HepG2 (cell line): Measurements from ENCODE around the gene TMEM131L. TPM values are rescaled to one million over a fixed set of nuclear protein-coding genes. Genes with fewer than 3 reads are reported as not detected.
A peak's percentile ranks its signal among the peaks of the same experiment; 100 is the strongest.

Experiments used
- ATF1 ChIP-seq: IDR thresholded peaks from 2 replicates; pipeline ENCODE4 v1.6.1; 2016; ENCODE audit warnings: mild to moderate bottlenecking, control low read depth
- FOXA3 ChIP-seq: IDR thresholded peaks from 2 replicates; pipeline ENCODE4 v1.6.1; 2016; ENCODE audit warnings: missing genetic modification reagents, missing compliant biosample characterization
- KDM1A ChIP-seq: IDR thresholded peaks from 2 replicates; pipeline ENCODE4 v1.6.1; 2016; ENCODE audit warnings: missing compliant biosample characterization
- MIXL1 ChIP-seq: IDR thresholded peaks from 2 replicates; pipeline ENCODE4 v1.6.1; 2016
- MYNN ChIP-seq: sonication (generic); formaldehyde crosslinking; IDR thresholded peaks from 2 replicates; pipeline ENCODE4 v1.4.0; 2020; ENCODE audit warnings: mild to moderate bottlenecking, low read depth, missing genetic modification reagents
- PAF1 ChIP-seq: IDR thresholded peaks from 2 replicates; pipeline ENCODE4 v1.6.1; 2016; ENCODE audit warnings: missing genetic modification reagents, missing compliant biosample characterization
- RFXANK ChIP-seq: IDR thresholded peaks from 2 replicates; pipeline ENCODE4 v1.6.1; 2016
- SRY ChIP-seq: sonication (generic); formaldehyde crosslinking; IDR thresholded peaks from 2 replicates; pipeline ENCODE4 v1.8.0; 2022; ENCODE audit warnings: mild to moderate bottlenecking, missing genetic modification reagents
- TOPORS ChIP-seq: sonication (generic); formaldehyde crosslinking; IDR thresholded peaks from 2 replicates; pipeline ENCODE4 v1.8.0; 2023; ENCODE audit warnings: mild to moderate bottlenecking, missing genetic modification reagents
- ZNF235 ChIP-seq: sonication (generic); formaldehyde crosslinking; IDR thresholded peaks from 2 replicates; pipeline ENCODE4 v1.8.1; 2023; ENCODE audit warnings: mild to moderate bottlenecking, missing genetic modification reagents, borderline replicate concordance
- polyA plus RNA-seq, 8 experiments: library from polyadenylated mRNA; depleted of rRNA in 3 of 8; stranded (reverse) in 7 of 8; unstranded in 1 of 8; fragments of >200 nt; fragmentation: Illumina TruSeq in 4 of 8; extraction: Trizol in 4 of 8; gene quantifications; 2 replicates each; pipeline versions ENCODE4 v1.2.1 to v1.2.3, GENCODE V29; 2011 to 2016; ENCODE audit warnings: low read depth in 4 of 8, missing spikeins in 1 of 8, mixed read lengths in 1 of 8; ENCODE audit not compliant: insufficient read depth in 1 of 8
- total RNA-seq, 5 experiments: library from RNA; depleted of rRNA; stranded (reverse); fragments of >200 nt; fragmentation: Illumina TruSeq; extraction: Trizol; gene quantifications; 2 replicates each; pipeline ENCODE4 v1.2.3, GENCODE V29; 2016; ENCODE audit warnings: low read depth in 1 of 5
- TF ChIP-seq, protein P1 (sequence below): sonication (generic); formaldehyde crosslinking; IDR thresholded peaks from 2 replicates; pipeline ENCODE4 v1.4.0; 2020; ENCODE audit warnings: missing genetic modification reagents
- TF ChIP-seq, protein P2 (sequence below): sonication (generic); formaldehyde crosslinking; IDR thresholded peaks from 2 replicates; pipeline ENCODE4 v1.8.1; 2022; ENCODE audit warnings: mild to moderate bottlenecking, missing genetic modification reagents
- TF ChIP-seq, protein P3 (sequence below): sonication (generic); formaldehyde crosslinking; conservative IDR thresholded peaks from 2 replicates; pipeline ENCODE4 v1.4.0; 2020; ENCODE audit warnings: missing genetic modification reagents
- TF ChIP-seq, protein P4 (sequence below): sonication (generic); formaldehyde crosslinking; IDR thresholded peaks from 2 replicates; pipeline ENCODE4 v1.5.0; 2020; ENCODE audit warnings: mild to moderate bottlenecking, missing genetic modification reagents, borderline replicate concordance
- TF ChIP-seq, protein P5 (sequence below): fragments of 450-650 bp; IDR thresholded peaks from 2 replicates; pipeline ENCODE4 v1.6.1; 2017

The TMEM131L gene
- total and polyA plus RNA-seq, 2 of the 13 experiments (the other 11 are each of a cell fraction or from before 2014, with no cell fraction given) = 2.2 to 4.5 TPM

DNA sequence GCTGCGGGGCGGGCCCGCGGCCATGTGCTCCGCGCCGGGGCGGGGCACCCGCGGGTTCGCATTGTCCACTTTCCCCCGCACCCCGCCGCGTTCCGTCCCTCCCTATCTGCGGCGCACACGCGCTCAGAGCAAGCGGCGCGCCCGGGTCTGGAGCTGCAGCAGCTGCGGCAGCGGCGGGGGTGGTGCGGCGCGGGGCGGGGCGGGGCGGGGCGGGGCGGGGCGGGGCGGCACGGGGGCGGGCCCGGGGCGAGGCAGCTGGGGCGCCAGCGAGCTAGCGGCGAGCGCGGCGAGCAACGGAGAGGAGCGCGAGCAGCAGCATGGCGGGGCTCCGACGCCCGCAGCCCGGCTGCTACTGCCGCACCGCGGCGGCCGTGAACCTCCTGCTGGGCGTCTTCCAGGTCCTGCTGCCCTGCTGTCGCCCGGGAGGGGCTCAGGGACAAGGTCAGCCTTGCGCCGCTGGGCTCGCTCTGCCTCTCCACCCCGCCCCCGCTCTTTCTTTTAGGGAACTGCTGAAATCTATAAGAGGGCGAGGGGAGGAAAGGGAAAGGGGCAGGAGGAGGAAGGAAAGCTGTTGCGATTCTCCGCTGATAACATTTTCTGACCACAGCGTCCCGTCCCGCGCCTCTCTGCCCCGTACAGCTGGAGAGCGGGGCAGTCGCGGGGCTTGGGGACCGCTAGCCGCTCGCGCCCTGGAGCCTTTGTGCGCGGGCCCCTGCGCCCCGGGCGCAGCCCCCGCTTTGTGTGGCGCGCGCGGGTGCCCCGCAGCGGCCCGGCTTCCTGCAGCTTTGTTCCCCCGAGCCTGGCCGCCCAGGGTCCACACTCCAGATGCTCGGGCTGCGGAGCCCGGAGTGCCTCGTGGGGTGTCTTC, at the start of gene TMEM131L (continued):
- TF ChIP-seq, protein P1, sequence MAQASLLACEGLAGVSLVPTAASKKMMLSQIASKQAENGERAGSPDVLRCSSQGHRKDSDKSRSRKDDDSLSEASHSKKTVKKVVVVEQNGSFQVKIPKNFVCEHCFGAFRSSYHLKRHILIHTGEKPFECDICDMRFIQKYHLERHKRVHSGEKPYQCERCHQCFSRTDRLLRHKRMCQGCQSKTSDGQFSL (CRISPR knock-in tag) = no peak
- TF ChIP-seq, protein P2, sequence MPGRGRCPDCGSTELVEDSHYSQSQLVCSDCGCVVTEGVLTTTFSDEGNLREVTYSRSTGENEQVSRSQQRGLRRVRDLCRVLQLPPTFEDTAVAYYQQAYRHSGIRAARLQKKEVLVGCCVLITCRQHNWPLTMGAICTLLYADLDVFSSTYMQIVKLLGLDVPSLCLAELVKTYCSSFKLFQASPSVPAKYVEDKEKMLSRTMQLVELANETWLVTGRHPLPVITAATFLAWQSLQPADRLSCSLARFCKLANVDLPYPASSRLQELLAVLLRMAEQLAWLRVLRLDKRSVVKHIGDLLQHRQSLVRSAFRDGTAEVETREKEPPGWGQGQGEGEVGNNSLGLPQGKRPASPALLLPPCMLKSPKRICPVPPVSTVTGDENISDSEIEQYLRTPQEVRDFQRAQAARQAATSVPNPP (CRISPR knock-in tag) = no peak
- TF ChIP-seq KDM1A (CRISPR knock-in tag) (no peak), ATF1 (CRISPR knock-in tag) (no peak), MYNN (CRISPR knock-in tag) (no peak), MIXL1 (CRISPR knock-in tag) (no peak), FOXA3 (CRISPR knock-in tag) (no peak), SRY (CRISPR knock-in tag) (no peak), RFXANK (no peak), ZNF235 (CRISPR knock-in tag) (no peak), TOPORS (CRISPR knock-in tag) (0 out of 2 replicates have a peak, but pooled peaks have one; percentile 22), PAF1 (CRISPR knock-in tag) (no peak)
- TF ChIP-seq, protein P3, sequence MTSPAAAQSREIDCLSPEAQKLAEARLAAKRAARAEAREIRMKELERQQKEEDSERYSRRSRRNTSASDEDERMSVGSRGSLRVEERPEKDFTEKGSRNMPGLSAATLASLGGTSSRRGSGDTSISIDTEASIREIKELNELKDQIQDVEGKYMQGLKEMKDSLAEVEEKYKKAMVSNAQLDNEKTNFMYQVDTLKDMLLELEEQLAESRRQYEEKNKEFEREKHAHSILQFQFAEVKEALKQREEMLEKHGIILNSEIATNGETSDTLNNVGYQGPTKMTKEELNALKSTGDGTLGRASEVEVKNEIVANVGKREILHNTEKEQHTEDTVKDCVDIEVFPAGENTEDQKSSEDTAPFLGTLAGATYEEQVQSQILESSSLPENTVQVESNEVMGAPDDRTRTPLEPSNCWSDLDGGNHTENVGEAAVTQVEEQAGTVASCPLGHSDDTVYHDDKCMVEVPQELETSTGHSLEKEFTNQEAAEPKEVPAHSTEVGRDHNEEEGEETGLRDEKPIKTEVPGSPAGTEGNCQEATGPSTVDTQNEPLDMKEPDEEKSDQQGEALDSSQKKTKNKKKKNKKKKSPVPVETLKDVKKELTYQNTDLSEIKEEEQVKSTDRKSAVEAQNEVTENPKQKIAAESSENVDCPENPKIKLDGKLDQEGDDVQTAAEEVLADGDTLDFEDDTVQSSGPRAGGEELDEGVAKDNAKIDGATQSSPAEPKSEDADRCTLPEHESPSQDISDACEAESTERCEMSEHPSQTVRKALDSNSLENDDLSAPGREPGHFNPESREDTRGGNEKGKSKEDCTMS (CRISPR knock-in tag) = no peak
- TF ChIP-seq, protein P4, sequence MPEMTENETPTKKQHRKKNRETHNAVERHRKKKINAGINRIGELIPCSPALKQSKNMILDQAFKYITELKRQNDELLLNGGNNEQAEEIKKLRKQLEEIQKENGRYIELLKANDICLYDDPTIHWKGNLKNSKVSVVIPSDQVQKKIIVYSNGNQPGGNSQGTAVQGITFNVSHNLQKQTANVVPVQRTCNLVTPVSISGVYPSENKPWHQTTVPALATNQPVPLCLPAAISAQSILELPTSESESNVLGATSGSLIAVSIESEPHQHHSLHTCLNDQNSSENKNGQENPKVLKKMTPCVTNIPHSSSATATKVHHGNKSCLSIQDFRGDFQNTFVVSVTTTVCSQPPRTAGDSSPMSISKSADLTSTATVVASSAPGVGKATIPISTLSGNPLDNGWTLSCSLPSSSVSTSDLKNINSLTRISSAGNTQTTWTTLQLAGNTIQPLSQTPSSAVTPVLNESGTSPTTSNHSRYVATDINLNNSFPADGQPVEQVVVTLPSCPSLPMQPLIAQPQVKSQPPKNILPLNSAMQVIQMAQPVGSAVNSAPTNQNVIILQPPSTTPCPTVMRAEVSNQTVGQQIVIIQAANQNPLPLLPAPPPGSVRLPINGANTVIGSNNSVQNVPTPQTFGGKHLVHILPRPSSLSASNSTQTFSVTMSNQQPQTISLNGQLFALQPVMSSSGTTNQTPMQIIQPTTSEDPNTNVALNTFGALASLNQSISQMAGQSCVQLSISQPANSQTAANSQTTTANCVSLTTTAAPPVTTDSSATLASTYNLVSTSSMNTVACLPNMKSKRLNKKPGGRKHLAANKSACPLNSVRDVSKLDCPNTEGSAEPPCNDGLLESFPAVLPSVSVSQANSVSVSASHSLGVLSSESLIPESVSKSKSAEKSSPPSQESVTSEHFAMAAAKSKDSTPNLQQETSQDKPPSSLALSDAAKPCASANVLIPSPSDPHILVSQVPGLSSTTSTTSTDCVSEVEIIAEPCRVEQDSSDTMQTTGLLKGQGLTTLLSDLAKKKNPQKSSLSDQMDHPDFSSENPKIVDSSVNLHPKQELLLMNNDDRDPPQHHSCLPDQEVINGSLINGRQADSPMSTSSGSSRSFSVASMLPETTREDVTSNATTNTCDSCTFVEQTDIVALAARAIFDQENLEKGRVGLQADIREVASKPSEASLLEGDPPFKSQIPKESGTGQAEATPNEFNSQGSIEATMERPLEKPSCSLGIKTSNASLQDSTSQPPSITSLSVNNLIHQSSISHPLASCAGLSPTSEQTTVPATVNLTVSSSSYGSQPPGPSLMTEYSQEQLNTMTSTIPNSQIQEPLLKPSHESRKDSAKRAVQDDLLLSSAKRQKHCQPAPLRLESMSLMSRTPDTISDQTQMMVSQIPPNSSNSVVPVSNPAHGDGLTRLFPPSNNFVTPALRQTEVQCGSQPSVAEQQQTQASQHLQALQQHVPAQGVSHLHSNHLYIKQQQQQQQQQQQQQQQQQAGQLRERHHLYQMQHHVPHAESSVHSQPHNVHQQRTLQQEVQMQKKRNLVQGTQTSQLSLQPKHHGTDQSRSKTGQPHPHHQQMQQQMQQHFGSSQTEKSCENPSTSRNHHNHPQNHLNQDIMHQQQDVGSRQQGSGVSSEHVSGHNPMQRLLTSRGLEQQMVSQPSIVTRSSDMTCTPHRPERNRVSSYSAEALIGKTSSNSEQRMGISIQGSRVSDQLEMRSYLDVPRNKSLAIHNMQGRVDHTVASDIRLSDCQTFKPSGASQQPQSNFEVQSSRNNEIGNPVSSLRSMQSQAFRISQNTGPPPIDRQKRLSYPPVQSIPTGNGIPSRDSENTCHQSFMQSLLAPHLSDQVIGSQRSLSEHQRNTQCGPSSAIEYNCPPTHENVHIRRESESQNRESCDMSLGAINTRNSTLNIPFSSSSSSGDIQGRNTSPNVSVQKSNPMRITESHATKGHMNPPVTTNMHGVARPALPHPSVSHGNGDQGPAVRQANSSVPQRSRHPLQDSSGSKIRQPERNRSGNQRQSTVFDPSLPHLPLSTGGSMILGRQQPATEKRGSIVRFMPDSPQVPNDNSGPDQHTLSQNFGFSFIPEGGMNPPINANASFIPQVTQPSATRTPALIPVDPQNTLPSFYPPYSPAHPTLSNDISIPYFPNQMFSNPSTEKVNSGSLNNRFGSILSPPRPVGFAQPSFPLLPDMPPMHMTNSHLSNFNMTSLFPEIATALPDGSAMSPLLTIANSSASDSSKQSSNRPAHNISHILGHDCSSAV (CRISPR knock-in tag) = no peak
- TF ChIP-seq, protein P5, sequence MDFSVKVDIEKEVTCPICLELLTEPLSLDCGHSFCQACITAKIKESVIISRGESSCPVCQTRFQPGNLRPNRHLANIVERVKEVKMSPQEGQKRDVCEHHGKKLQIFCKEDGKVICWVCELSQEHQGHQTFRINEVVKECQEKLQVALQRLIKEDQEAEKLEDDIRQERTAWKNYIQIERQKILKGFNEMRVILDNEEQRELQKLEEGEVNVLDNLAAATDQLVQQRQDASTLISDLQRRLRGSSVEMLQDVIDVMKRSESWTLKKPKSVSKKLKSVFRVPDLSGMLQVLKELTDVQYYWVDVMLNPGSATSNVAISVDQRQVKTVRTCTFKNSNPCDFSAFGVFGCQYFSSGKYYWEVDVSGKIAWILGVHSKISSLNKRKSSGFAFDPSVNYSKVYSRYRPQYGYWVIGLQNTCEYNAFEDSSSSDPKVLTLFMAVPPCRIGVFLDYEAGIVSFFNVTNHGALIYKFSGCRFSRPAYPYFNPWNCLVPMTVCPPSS = no peak
